ENCODE data around the gene GNAQ. TPM values are rescaled to one million over a fixed set of nuclear protein-coding genes. Genes with fewer than 3 reads are reported as not detected.

The GNAQ gene
- total RNA-seq, 1 experiment from 2014 or later: 48.6 TPM

DNA sequence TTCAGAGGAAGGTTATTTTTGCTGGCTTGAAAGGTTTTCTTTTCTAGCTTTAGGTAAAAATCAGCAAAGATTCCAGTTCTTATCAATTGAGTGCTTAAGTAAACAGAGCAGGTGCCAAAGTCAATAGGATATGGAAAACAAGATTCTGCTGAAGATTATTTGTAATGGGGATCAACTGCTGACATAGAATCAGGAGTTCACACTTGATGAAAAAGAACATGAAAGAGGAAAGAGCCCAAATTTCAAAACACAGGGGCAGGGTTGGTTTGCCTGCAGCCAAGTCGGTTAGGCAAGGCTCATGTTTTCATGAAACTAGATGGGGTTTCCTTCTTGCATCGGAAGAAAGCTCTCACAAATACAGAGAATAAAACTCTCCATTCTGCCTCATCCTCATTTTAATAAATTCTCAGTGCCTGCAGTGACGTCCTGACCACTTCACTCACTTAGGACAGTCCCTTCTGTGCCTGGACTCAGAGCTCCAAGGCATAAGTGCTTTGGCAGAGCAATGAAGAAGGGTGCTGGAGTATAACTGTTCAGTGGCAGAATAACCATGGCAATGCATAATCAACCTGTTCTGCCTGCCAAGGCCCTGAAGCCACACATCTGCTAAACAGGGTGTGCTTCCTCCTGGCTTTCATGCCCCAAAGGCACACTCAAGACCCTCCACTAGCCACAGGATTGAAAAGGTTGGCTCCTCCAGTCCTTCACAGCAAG lies 179.6 kb downstream of the GNAQ start:
- Mint-ChIP-seq H3K36me3 (ENCODE audit: insufficient read depth in 1 of 3, low read depth in 3 of 3) (no peaks in the 10 kb centered on the region; a peak in 1 of 7 replicates), H3K27me3 (ENCODE audit: low read depth) (no peaks in the 10 kb centered on the region), H3K4me3 (no peak overlapping the region), H3K9me3 (no peaks in the 10 kb centered on the region), H3K4me1 (peaks cover 9 to 23% of the 10 kb centered on the region in 2 experiments; a peak in 3 of 4 replicates), H3K27ac (no peak overlapping the region; a peak in 1 of 7 replicates)
- no peak overlapping the region for H2BK20ac ChIP-seq (ENCODE audit: low read depth, low read length, poor library complexity, severe bottlenecking)
- no peak overlapping the region; the same call in 1 of the 2 replicates for H3K14ac ChIP-seq (ENCODE audit: insufficient read depth, low read length)
- no peaks in the 10 kb centered on the region for H3K23me2 ChIP-seq (ENCODE audit: insufficient read length, low read depth, low read length, poor library complexity, severe bottlenecking)
- no peaks in the 10 kb centered on the region for H3K79me2 ChIP-seq (ENCODE audit: insufficient read depth, low read length)
- H3K9me3 ChIP-seq (ENCODE audit: control insufficient read depth, low read depth, low read length): no peaks in the 10 kb centered on the region
- no peak overlapping the region for H3T11ph ChIP-seq (ENCODE audit: low read length)
- H4K5ac ChIP-seq (ENCODE audit: insufficient read length, low read depth, low read length): no peak overlapping the region
- H2AK5ac ChIP-seq (ENCODE audit: insufficient read length, low read length): no peak overlapping the region
- H2AFZ ChIP-seq (ENCODE audit: low read length): no peak overlapping the region
- H3K18ac ChIP-seq (ENCODE audit: insufficient read length, low read depth, low read length): no peak overlapping the region
- no peak overlapping the region for H3K4ac ChIP-seq (ENCODE audit: low read depth, low read length)
- TF ChIP-seq, protein P1, sequence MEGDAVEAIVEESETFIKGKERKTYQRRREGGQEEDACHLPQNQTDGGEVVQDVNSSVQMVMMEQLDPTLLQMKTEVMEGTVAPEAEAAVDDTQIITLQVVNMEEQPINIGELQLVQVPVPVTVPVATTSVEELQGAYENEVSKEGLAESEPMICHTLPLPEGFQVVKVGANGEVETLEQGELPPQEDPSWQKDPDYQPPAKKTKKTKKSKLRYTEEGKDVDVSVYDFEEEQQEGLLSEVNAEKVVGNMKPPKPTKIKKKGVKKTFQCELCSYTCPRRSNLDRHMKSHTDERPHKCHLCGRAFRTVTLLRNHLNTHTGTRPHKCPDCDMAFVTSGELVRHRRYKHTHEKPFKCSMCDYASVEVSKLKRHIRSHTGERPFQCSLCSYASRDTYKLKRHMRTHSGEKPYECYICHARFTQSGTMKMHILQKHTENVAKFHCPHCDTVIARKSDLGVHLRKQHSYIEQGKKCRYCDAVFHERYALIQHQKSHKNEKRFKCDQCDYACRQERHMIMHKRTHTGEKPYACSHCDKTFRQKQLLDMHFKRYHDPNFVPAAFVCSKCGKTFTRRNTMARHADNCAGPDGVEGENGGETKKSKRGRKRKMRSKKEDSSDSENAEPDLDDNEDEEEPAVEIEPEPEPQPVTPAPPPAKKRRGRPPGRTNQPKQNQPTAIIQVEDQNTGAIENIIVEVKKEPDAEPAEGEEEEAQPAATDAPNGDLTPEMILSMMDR (conservative IDR thresholded peaks at IDR 0.05): no peak
- no peak for DNase-seq
- no CpG with 5 or more reads among the region's 3 CpGs for WGBS (ENCODE audit: extremely low coverage, insufficient read length, low lambda C conversion rate)
- H3K9ac ChIP-seq (ENCODE audit: extremely low read depth, insufficient read length, low read length): no peak overlapping the region
- no peak overlapping the region for H2BK120ac ChIP-seq (ENCODE audit: low read depth, low read length, poor library complexity, severe bottlenecking)
- H3K79me1 ChIP-seq (ENCODE audit: insufficient read depth, low read depth, low read length, poor library complexity, severe bottlenecking): no peaks in the 10 kb centered on the region
- no peak overlapping the region for H4K91ac ChIP-seq (ENCODE audit: insufficient read length, low read depth, low read length)
- no peak overlapping the region for H3K23ac ChIP-seq (ENCODE audit: insufficient read length, low read depth, low read length)
- H3K56ac ChIP-seq (ENCODE audit: insufficient read length, low read depth, low read length): no peak overlapping the region
- no peak overlapping the region for H3K4me2 ChIP-seq (ENCODE audit: insufficient read depth, insufficient read length, low read length)
- H3K4me1 ChIP-seq (ENCODE audit: insufficient read depth, low read length): no peaks in the 10 kb centered on the region
- no peaks in the 10 kb centered on the region for H3K27me3 ChIP-seq (ENCODE audit: insufficient read depth, low read length)
- H3K27ac ChIP-seq (ENCODE audit: insufficient read length, low read depth, low read length): no peak overlapping the region
- no peak overlapping the region for H2BK5ac ChIP-seq (ENCODE audit: insufficient read length, low read length)
- no peak overlapping the region for H2BK15ac ChIP-seq (ENCODE audit: low read depth, low read length)
- no peaks in the 10 kb centered on the region for H4K20me1 ChIP-seq (ENCODE audit: control insufficient read depth, insufficient read depth, insufficient read length)
- H2BK12ac ChIP-seq (ENCODE audit: insufficient read length, low read depth, low read length): no peak overlapping the region
- H4K8ac ChIP-seq (replicated peaks; ENCODE audit: insufficient read length, low read depth, low read length): no peak overlapping the region
